Endothelial cell of umbilical vein (primary cell): Measurements from ENCODE around the gene SCARF1. TPM values are rescaled to one million over a fixed set of nuclear protein-coding genes. Genes with fewer than 3 reads are reported as not detected.

Source experiments
- BruUV-seq: library from RNA; stranded (reverse); fragments of 400-500 nt; replicated peaks from 2 replicates; lab custom pipeline; 2021; lab: Mats Ljungman, UMichigan
- CTCF ChIA-PET: fragments of 300-600, 350-600 bp; sonication (Branson Sonifier 250); formaldehyde crosslinking; loops from one replicate; lab custom pipeline; 2021; ENCODE audit warnings: antibody characterized with exemption, inconsistent platforms; lab: Charles Lee
- POLR2A ChIA-PET: fragments of 300-600, 350-600 bp; sonication (Branson Sonifier 250); formaldehyde crosslinking; loops from one replicate; lab custom pipeline; 2021; ENCODE audit warnings: antibody characterized with exemption, inconsistent platforms; lab: Charles Lee
- DNase-seq: peaks from one replicate; pipeline ENCODE4 v3.0.0-alpha.2; 2011; ENCODE audit warnings: low read depth, low spot score
- FAIRE-seq: peaks from 2 replicates; lab custom pipeline; 2011; peaks lifted over from hg19 to GRCh38; lab: Jason Lieb, UNC
- H2AFZ ChIP-seq: 2 replicates; pipeline ENCODE4 v1.6.0; 2012; ENCODE audit warnings: low read depth, low read length, control low read depth, inconsistent platforms
- H3K27ac ChIP-seq: 2 replicates; pipeline ENCODE4 v1.5.1; 2011; ENCODE audit warnings: low read depth, mild to moderate bottlenecking, control low read depth, low read length, moderate library complexity; ENCODE audit not compliant: insufficient read depth
- H3K27me3 ChIP-seq, 2 experiments: 2 replicates each; pipeline versions ENCODE4 v1.6.0 to v1.6.1; 2011; ENCODE audit warnings: low read length in 2 of 2, mixed read lengths in 1 of 2; ENCODE audit not compliant: control insufficient read depth in 2 of 2, insufficient read depth in 2 of 2
- H3K36me3 ChIP-seq, 2 experiments: 2 replicates in 1 of 2; 3 replicates in 1 of 2; pipeline ENCODE4 v1.5.1; 2011; ENCODE audit warnings: low read length in 2 of 2, mild to moderate bottlenecking in 1 of 2, moderate library complexity in 1 of 2; ENCODE audit not compliant: control insufficient read depth in 2 of 2, insufficient read depth in 2 of 2; ENCODE audit errors: extremely low read depth in 1 of 2
- H3K4me1 ChIP-seq: 3 replicates; pipeline ENCODE4 v1.5.1; 2011; ENCODE audit warnings: mild to moderate bottlenecking, low read length; ENCODE audit not compliant: control insufficient read depth, insufficient read depth; ENCODE audit errors: extremely low read depth
- H3K4me2 ChIP-seq: 2 replicates; pipeline ENCODE4 v1.6.1; 2011; ENCODE audit warnings: low read length, control low read depth, mixed read lengths; ENCODE audit not compliant: insufficient read depth
- H3K4me3 ChIP-seq, 3 experiments: fragments of 200-600 bp in 1 of 3; sonication (generic), shearing (Covaris generic) in 1 of 3; replicated peaks in 1 of 3; 2 replicates each; pipeline ENCODE4 v1.5.1; 2011 to 2016; ENCODE audit warnings: control low read depth in 3 of 3, low read length in 3 of 3, mild to moderate bottlenecking in 2 of 3, inconsistent platforms in 1 of 3, low read depth in 1 of 3, moderate library complexity in 1 of 3; ENCODE audit not compliant: insufficient read depth in 1 of 3
- H3K79me2 ChIP-seq: 2 replicates; pipeline ENCODE4 v1.6.0; 2012; ENCODE audit warnings: low read length, inconsistent platforms; ENCODE audit not compliant: control insufficient read depth, insufficient read depth
- H3K9ac ChIP-seq: replicated peaks from 2 replicates; pipeline ENCODE3; 2011; ENCODE audit warnings: low read length, control low read depth; ENCODE audit not compliant: insufficient read depth; ENCODE audit errors: extremely low read depth
- H3K9me1 ChIP-seq: replicated peaks from 3 replicates; pipeline ENCODE4 v1.6.0; 2011; ENCODE audit warnings: mild to moderate bottlenecking, low read length; ENCODE audit not compliant: control insufficient read depth, insufficient read depth; ENCODE audit errors: extremely low read depth
- H3K9me3 ChIP-seq: replicated peaks from 2 replicates; pipeline ENCODE4 v1.5.1; 2012; ENCODE audit warnings: low read length, inconsistent platforms; ENCODE audit not compliant: control insufficient read depth, insufficient read depth
- H4K20me1 ChIP-seq: replicated peaks from 2 replicates; pipeline ENCODE3; 2011; ENCODE audit warnings: mild to moderate bottlenecking, low read length; ENCODE audit not compliant: control insufficient read depth, insufficient read depth; ENCODE audit errors: extremely low read depth
- EZH2 ChIP-seq: IDR thresholded peaks from 2 replicates; pipeline ENCODE4 v1.6.1; 2012; ENCODE audit warnings: borderline replicate concordance, low read depth, mild to moderate bottlenecking, moderate library complexity, low read length, inconsistent platforms; ENCODE audit not compliant: severe bottlenecking
- FOS ChIP-seq: IDR thresholded peaks from 2 replicates; pipeline ENCODE4 v1.6.1; 2011; ENCODE audit warnings: mild to moderate bottlenecking, low read length, moderate library complexity, borderline replicate concordance; ENCODE audit not compliant: insufficient read depth
- JUN ChIP-seq: IDR thresholded peaks from 2 replicates; pipeline ENCODE4 v1.6.1; 2011; ENCODE audit warnings: borderline replicate concordance, low read depth; ENCODE audit not compliant: insufficient read length, insufficient read depth
- POLR2A ChIP-seq: IDR thresholded peaks from 2 replicates; pipeline ENCODE4 v1.6.1; 2012; ENCODE audit warnings: low read depth, mild to moderate bottlenecking, control low read depth, low read length
- POLR2AphosphoS5 ChIP-seq: IDR thresholded peaks from 2 replicates; pipeline ENCODE4 v1.6.1; 2012; ENCODE audit warnings: low read depth, mild to moderate bottlenecking, control low read depth, low read length, moderate library complexity; ENCODE audit not compliant: insufficient read depth
- dilution Hi-C: fragments of 300-500 bp; cut with MboI; formaldehyde crosslinking; loops from one replicate; pipeline ENCODE4 v1.15.0; 2019; ENCODE audit warnings: low sequenced_read_pairs; ENCODE audit not compliant: extremely low pct_ligation_motif_present
- intact Hi-C: fragments of 100-400 bp; cut with micrococcal nuclease; formaldehyde crosslinking; loops from one replicate; pipeline ENCODE4 v1.10.0; 2022
- polyA plus RNA-seq, 4 experiments: library from polyadenylated mRNA; depleted of rRNA in 3 of 4; stranded (reverse) in 3 of 4; unstranded in 1 of 4; fragments of >200 nt; gene quantifications; 2 replicates each; pipeline versions ENCODE4 v1.2.1 to v1.2.3, GENCODE V29; 2011 to 2012; ENCODE audit warnings: missing spikeins in 1 of 4
- total RNA-seq: library from RNA; stranded (reverse); gene quantifications from 2 replicates; pipeline ENCODE4 v1.2.3, GENCODE V29; 2021

Gene SCARF1
- total and polyA plus RNA-seq, 2 donors (not counting 3 experiments of a cell fraction or from before 2014, with no cell fraction given) = 52.8 to 93.7 TPM

GRCh38 chr17:1617620-1618174 is 27.8 kb downstream of the SCARF1 start:
- dilution Hi-C loops (no loop called here), intact Hi-C loops (loop anchor here (1.0 to 2.0 kb wide), 2 partner anchors 8 to 27 kb away; no protein-coding TSS in a partner anchor)
- Histone ChIP-seq H3K4me1 (peaks cover 19% of the 10 kb centered on the region), H3K9ac (peak overlapping the region; percentile 41), H3K4me2 (peak overlapping the region; percentile 14), H3K9me1 (no peaks in the 10 kb centered on the region), H3K36me3 (peaks cover 0 to 3% of the 10 kb centered on the region in 2 experiments), H2AFZ (peak overlapping the region; percentile 49), H3K79me2 (no peaks in the 10 kb centered on the region), H3K27ac (peak overlapping the region; percentile 80), H4K20me1 (no peaks in the 10 kb centered on the region), H3K9me3 (no peaks in the 10 kb centered on the region), H3K27me3 (no peaks in the 10 kb centered on the region), H3K4me3 (no peak overlapping the region)
- ChIA-PET POLR2A (no interaction called here), CTCF (interaction anchor here (1.0 to 5.7 kb wide), 9 partner anchors 9 to 42 kb away, joined by 4 to 100 read pairs (median 10); partner anchors contain the start of genes SCARF1 and SLC43A2)
- TF ChIP-seq POLR2A = peak; percentile 52
- peak; percentile 63 for TF ChIP-seq POLR2AphosphoS5
- peak; percentile 61 for TF ChIP-seq JUN
- TF ChIP-seq FOS = peak; percentile 64
- no peak for TF ChIP-seq EZH2
- BruUV-seq = TSS peak; percentile 72
- FAIRE-seq (peak; percentile 98), DNase-seq (peak; percentile 87)

DNA sequence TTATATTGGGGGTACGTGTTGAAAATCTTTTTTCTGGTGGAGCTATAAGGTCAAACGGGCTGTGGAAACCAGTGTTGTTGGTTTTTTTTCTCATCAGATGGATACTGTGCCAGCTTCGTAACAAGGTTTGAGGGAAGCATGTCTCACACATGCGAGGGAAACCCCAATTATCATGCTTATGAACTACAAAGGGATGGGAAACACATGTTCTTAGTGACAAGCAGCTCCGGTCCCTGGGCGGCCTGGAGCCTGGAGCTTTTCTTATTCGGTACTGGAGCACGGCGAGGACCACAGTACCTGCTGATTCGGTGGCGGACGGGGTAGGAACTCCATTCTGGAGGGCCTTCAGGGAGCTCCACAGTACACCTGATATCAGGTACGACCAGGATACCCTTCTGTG is 29.4 kb downstream of the SCARF1 start:
- dilution Hi-C loops = no loop called here
- Histone ChIP-seq H3K27me3 (no peaks in the 10 kb centered on the region), H3K36me3 (no peaks in the 10 kb centered on the region), H4K20me1 (no peaks in the 10 kb centered on the region), H3K9ac (no peak overlapping the region), H2AFZ (no peak overlapping the region), H3K9me3 (no peaks in the 10 kb centered on the region), H3K4me3 (no peak overlapping the region), H3K4me1 (peaks cover 26% of the 10 kb centered on the region), H3K79me2 (no peaks in the 10 kb centered on the region), H3K9me1 (no peaks in the 10 kb centered on the region), H3K4me2 (no peak overlapping the region), H3K27ac (no peak overlapping the region)
- TF ChIP-seq EZH2 = no peak
- no peak for TF ChIP-seq FOS
- intact Hi-C loops = loop anchor here (2.0 kb wide), 1 partner anchor 25 kb away; no protein-coding TSS in a partner anchor
- ChIA-PET POLR2A (interaction anchor here (0.5 kb wide), 1 partner anchor 614 kb away, joined by 3 read pairs; no protein-coding TSS in a partner anchor), CTCF (interaction anchor here (0.9 to 5.7 kb wide), 3 partner anchors 14 to 356 kb away, joined by 3 to 100 read pairs (median 7); no protein-coding TSS in a partner anchor)
- FAIRE-seq (no peak), DNase-seq (no peak)
- no TSS peak for BruUV-seq
